Endometrial microvascular endothelial cells (primary cell): ENCODE results near the gene NHLH1. TPM values are rescaled to one million over a fixed set of nuclear protein-coding genes. Genes with fewer than 3 reads are reported as not detected.

Source experiments
- in situ Hi-C: cut with HindIII; loops from 2 replicates; pipeline ENCODE4 v1.10.0; 2017; ENCODE audit warnings: low sequenced_read_pairs, low pct_unique_long_range_greater_than_20kb; ENCODE audit errors: inconsistent ontology term
- total RNA-seq: library from RNA; depleted of rRNA; stranded (reverse); fragments of >200 nt; gene quantifications from one replicate; pipeline ENCODE4 v1.2.3, GENCODE V29; 2015; ENCODE audit errors: inconsistent ontology term

NHLH1 gene
- total RNA-seq = not detected

DNA sequence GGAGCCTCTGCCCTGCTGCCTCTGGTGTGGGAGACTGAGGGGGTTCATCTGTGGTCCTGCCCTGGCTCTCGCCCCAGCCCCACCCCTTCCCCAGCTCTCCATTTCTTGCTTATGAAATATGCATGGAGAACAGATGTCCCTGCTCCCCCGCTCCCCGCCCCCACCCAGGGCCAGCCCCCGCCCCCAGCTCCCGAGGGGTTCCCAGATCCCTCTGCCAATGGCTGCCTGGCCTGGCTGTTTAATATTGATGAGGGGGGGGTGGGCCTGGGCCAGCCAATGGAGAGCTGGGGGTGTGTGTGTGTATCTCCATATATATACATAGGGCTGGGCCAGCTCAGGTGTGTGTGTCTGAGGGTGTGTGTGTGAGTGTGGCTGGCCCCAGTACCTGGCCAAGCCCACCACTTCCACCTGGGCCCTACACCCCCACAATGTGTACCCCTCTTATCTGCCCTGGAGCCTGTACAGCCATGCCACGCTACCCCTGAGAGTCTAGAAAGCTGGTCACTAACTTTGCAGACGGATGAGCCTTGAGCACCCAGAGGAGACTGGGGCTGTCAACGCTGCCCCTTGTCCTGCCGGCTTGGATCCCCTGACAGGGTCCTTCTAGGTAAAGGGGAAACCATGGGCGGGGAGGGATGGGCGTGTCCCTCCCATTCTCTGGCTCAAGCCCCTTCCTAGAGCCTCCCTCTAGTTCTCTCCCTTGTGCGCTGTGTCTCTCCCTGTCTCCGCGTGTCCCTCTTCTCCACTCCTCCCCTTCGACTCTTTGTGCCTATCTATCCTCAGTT lies at the start of gene NHLH1:
Gene NHLH1, plus strand, starts transcription at position 341 of the 785 bp plus-strand sequence. CDS start 3,661 bp downstream, outside the sequence.
- in situ Hi-C loops = no loop called here

DNA sequence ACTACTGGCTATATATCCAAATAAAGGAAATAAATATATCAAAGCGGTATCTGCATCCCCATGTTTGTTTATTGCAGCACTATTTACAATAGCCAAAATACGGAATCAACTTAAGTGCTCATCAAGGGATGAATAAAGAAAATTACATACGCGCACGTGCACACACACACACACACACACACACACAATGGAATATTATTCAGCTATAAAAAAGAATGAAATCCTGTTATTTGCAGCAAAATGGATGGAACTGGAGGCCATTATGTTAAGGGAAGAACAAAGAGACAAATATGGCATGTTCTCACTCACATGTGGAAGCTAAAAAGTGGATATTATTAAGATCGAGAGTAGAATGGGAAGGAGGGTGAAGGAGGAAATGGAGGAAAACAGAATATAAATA lies 44.0 kb upstream of the NHLH1 start:
- in situ Hi-C loops = no loop called here

DNA sequence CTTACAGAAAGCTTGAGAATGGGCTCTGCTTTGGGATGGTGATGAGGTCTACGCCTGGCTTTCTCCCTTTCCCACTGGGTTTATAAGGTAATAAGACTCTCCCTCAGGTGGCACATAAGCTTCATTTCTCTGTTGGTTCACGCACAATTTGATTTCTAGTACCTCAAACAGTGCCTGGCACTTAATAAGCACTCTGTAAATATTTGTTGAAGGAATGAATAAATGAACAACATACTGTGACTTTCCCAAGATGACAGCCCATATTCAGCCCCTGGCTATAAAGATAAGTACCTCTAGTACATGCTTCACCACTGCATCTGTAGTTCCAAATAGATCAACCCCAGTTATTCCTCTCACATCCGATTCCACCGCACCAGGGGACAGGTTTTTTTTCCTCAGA lies 41.6 kb upstream of the NHLH1 start:
- in situ Hi-C loops = no loop called here

DNA sequence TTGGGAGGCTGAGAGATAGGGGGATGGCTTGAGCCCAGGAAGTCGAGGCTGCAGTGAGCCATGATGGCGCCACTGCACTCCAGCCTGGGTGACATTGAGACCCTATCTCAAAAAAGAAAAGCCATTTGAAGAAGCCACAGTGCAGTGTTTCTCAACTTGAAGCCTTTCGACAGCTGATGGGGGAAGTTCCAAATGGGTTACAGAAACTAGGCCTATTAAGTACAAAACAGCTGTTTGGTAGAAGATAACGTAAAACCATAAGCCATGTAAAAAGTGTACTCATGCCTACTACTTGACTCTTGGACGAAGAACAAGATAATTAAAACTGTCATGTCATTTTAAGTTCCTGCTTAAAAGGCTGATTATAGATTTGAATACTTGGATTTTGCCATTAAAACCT lies 40.5 kb upstream of the NHLH1 start:
- in situ Hi-C loops = no loop called here

DNA sequence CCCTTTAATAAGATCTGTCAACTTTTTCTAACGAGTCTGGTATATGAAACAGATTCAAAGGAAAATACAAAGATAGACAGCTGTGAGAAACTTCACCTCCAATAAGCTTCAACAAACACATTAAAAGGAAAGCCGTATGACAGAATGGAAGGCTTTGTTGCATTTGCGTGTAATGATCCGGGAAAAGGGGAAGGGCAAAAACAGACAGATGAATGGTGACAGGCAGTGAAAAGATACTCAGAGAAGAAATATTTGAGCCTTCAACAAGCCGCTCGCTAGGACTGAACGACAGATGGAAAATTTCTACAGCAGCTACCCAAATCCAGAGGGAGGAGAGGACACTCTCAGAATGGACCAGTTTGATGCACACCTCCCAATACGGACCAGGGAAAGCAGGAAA lies 38.7 kb upstream of the NHLH1 start:
- in situ Hi-C loops = no loop called here

DNA sequence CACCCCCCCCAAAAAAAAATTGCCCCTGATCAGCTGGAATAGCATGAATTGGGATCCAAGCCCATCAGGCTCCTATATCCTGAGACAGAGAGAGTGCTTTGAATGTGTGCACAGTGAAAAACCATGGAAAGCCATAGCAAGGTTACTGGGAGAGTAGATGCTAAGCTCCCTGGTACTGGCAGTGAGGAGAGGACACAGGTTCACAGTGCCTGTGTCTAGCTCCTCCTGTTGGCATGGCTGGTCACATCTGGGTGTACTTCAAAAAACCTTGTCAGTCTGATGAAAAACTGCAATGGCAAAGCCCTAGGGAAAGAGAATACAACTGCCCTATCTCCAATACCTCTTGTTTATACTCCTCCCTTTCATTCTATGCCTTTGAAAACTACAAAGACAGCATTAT lies 36.8 kb upstream of the NHLH1 start:
- in situ Hi-C loops = no loop called here

DNA sequence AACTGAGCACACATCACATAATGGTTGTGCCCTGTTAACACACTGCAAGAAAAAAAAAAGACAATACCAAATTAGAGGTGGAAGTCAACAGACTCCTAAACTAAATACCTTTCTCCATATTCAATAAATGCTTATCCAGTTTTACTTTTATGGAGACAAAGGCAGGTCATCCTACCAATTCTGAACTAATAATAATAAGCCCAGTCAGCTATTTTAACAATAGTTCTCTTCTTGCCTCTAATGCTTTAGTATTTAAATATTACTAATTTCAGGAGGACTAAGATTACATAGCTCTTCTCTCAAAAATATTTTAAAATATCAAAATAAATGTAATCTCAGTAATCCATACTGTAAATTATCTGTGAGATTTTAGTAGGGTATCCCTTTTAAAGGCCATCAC lies 34.4 kb upstream of the NHLH1 start:
- in situ Hi-C loops = no loop called here

DNA sequence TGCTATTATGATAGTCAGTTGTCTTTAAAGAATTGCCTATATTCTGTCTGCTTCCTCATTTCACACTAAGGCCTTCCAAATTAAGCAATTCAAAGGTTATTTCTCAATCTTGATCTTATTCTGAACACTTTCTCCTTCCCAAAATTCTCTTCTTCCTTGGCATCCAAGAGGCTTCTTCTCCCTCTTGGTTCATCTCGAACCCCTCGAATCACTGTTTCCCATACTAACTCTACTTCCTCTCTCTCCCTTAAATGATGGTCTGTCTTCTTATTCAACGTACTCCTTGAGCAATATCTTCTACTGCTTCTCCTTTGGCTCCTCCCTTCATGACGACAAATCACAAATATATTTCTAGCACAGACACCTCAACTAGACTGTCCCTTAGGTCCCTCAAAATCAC lies 28.3 kb upstream of the NHLH1 start:
- in situ Hi-C loops = no loop called here

DNA sequence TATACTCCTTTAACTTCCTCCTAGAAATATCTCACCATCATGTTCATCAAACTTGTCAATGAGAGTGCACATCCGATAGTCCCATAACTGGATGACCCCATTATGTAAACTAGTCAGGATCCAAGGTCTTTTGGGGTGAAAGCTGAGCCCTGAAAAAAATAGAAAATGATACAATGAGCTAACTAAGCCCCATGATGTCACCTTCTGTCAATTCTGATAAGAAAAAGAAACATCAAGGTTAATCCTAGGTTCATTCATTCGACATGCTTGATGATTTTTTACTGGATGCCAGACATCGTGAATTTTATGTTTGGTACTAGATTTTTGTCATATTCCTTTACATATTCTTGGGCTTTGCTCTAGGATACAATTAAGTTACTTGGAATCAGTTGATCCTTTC lies 26.7 kb upstream of the NHLH1 start:
- in situ Hi-C loops = no loop called here

DNA sequence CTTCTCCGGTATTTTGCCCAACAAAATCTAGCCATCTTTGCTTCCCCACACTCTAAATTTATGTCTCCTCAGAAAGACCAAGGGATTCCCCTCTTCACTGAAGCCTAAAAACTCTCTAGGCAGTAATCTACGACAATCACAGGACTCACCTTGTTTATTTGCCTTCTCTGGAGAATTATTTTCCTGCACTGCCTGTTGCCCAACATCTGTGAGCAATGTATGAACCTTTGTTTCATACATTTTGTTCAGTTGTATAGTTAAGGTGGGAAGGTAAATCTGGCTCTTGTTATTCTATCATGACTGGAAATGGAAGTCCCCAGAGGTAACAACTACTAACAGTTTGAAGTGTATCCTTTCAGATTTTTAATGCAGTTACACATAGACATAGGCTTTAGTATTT lies 26.0 kb upstream of the NHLH1 start:
- in situ Hi-C loops = no loop called here

DNA sequence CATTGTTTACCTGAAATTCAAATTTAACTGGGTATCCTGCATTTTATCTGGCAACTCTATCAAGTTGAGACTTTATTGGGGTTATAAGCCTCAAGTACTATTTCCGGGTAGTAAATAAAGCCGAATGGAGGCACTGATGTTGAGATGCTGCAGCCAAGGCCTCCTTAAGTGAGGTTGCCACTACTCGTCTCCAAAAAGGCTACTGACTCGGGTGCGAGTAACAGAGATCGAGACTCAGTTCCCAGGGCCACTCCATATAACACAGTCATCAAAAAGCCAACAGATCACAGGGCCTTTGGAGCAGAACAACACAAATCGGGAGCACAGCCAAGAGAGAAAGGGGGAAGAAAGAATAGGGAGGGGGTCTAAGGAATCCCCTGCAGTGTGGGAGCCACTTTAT lies 24.3 kb upstream of the NHLH1 start:
- in situ Hi-C loops = no loop called here

DNA sequence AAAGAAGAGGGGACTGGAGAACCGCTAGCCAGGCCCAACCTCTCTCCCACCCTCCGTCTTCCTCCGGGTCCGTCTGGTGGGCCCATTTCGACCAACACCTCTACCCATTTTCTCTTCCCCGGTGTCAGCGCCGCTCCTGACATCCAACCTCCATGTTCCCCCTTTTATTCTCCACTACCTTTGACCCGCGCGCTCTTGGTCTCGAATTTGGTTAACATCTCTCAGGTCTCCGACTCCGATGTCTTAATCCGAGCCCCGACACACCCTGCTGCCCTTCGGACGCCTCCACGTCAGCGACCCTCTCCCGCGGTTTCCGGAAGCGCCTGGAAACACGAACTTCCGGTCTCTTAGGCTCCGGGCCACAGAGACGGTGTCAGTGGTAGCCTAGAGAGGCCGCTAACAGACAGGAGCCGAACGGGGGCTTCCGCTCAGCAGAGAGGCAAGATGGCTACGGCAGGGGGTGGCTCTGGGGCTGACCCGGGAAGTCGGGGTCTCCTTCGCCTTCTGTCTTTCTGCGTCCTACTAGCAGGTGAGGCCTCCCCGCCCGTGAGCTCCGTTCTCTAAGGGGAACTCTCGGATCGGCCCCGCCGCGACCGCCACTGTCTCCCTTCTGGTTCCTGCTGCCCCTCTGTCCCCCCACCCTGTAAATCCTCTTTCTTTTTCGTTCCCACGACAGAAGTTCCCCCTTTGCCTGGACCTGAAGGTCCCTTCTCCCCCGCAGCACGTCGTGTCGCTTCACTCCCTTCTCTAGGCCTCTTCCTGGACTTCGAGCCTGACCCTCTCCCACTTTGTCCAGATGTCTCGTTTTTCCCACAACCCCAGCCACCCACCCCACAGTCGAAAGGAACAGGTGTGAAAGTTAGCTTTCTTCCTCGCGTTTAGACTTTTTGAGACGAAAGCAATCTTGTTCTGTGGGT lies 23.7 kb upstream of the NHLH1 start, which contains the start of the genes COPA and NCSTN:
Gene COPA, minus strand, starts transcription at position 298 of the 917 bp plus-strand sequence. Its CDS starts 80 bp downstream, at position 218.
Gene NCSTN, plus strand, starts transcription at position 431 of the 917 bp plus-strand sequence. Its CDS starts 14 bp downstream, at position 445.
- in situ Hi-C loops = no loop called here

DNA sequence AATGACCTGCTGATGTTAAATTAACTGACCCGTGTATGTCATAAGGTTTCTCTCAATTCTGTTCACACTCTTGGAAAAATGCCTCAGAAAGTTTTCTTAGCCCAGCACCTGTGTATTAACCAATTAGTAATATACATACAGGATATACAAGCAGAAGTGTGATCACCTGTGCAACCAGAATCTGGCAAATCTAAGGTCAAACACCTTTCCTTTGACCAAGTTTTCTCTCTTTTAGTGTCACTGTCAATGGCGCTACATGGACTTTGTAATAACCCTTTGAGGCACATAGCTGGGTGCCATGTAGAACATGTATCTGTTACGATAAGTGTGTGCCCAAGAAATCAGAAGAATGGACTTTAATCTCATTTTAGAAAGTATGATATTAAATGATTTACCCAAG lies 22.6 kb upstream of the NHLH1 start:
- in situ Hi-C loops = no loop called here

DNA sequence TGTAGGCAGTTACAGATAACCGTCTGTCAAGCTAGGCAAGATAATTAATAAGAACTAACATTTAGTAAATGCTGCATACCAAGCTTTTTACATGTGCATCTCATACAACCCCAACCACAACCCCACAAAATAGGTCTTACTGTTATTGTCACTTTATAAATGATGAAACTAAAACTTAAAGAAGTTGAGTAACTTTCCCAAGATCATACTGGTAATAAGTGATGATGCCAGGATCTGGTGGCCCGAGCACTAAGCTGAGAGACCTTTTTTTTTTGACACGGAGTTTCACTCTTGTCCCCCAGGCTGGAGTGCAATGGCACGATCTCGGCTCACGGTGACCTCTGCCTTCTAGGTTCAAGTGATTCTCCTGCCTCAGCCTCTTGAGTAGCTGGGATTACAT lies 21.9 kb upstream of the NHLH1 start:
- in situ Hi-C loops = no loop called here

DNA sequence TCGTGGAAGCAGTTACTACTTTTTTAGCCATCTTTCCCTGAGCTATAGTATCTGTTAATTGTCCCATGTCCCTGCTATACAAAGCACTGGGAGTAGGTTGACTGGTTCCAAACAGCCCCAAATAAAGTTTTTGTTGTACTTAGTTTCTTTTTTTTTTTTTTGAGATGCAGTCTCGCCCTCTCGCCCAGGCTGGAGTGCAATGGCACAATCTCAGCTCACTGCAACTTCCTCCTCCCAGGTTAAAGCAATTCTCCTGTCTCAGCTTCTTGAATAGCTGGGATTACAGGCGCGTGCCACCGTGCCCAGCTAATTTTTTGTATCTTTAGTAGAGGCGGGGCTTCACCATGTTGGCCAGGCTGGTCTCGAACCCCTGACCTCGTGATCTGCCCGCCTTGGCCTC lies 20.4 kb upstream of the NHLH1 start:
- in situ Hi-C loops = no loop called here

DNA sequence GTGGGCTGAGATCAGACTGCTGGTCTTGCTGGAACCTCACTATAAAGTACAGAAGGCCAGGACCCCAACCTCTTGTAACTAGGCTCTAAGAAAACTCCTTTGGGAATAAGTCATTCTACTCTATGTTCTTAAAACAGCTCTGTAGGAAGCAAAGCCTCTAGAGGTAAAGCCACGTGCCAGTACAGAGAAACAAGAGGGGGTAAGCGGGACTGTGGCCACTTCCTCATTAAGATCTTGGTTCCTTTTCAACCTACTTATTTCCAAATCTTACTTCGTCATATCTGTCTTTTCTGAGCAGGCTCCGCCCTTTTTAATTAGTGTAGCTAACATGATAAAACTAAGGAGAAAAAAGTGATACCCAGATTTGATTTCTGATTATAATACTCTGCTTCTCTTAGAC lies 19.9 kb upstream of the NHLH1 start:
- in situ Hi-C loops = no loop called here

DNA sequence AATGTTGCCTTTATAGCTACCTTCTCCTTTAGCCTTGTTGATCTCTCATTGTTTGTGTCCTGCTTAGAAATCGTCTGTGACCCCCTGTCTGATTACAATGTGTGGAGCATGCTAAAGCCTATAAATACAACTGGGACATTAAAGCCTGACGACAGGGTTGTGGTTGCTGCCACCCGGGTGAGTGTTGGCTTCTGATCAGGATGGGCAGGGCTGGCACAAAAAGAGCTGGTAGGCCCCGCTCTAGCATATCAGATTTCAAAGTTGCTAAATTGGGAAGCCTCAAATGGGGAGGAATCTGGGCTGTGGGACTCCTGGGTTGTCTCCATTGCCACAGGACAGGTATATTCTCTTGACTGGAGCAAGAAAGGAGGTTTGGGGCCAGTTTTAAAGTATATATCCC lies 15.2 kb upstream of the NHLH1 start:
- in situ Hi-C loops = no loop called here

DNA sequence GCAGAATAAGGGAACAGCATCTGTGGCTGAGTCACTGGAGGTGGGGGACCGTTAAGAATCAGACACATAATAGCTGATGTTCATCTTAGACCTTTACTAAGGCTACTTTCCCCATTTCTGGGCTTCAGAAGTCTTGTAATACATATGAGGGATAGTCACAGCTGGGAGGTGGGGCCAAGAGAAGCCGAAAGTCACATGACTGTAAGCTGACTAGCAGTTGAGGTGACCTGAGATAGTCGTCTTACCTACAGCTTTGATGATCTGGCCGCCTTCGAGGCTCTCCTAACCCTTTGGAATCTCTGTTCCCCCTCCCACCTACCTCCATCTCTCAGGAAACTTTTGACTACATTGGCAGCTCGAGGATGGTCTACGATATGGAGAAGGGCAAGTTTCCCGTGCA lies 14.3 kb upstream of the NHLH1 start:
- in situ Hi-C loops = no loop called here

DNA sequence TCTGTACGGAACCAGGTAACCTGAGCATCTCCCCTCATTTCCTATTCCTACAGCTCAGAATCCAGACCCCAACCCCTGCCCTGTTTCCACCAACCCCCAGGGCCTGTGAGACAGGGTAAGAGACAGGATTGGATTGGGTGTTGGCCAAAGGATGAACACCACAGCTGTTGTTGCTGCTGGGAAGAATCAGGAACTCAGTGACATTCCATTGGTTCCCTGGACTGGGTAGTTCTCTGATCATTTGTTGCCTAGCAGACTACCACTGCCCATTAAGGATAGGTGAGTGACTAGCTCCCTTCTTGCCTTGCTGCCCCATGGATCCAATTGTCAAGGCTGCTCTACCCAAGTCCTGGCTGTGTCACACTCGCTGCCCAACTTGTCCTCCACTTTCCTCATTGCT lies 13.6 kb upstream of the NHLH1 start:
- in situ Hi-C loops = no loop called here
